ENCODE measurements around the gene RYR1.
"Not testable (repeated sequence)": the region's sequence is repeated elsewhere in the genome, so short reads cannot be mapped to it uniquely, and the experiment has no call there.

RYR1 gene

DNA sequence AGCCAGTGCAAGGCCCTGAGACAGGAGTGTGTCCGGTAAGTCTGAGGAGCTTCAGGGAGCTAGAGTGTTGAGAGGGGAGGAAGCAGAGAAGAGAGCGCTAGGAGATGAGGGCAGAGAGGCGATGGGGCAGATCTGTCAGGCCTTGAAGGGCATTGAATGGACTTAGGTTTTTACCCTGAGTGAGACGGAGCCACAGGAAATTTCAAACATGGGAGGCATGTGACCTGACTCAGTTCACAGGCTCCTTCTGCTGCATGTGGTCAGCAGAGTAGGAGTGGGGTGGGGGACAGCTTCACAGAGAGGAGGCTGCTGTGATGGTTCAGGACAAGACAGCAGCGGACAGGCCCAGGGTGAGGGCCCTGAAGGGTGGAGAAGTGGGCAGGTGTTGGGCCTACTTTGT is 33.1 kb upstream of the RYR1 start:
- no peak for FAIRE-seq

DNA sequence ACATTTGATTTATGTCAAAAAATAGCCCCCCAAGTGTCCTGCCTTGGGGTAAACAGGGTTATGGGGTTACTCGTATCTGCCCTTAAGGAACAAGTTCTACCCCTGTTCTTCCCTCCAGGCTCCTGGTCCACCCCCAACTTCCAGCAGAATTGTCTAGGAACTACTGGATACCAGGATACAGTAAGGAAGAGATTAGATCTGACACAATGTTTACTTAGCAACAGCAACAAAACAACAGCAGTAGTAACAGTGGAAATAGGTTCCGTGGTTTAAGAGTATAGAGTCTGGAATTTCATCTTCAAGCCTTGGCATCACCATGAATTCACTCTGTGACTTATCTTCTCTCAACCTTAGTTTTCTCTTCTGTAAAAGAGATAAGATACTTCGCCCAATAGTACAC is 32.3 kb upstream of the RYR1 start:
- FAIRE-seq: no peak

GRCh38 chr19:38402623-38402966 is 30.9 kb upstream of the RYR1 start:
- FAIRE-seq: no peak

DNA sequence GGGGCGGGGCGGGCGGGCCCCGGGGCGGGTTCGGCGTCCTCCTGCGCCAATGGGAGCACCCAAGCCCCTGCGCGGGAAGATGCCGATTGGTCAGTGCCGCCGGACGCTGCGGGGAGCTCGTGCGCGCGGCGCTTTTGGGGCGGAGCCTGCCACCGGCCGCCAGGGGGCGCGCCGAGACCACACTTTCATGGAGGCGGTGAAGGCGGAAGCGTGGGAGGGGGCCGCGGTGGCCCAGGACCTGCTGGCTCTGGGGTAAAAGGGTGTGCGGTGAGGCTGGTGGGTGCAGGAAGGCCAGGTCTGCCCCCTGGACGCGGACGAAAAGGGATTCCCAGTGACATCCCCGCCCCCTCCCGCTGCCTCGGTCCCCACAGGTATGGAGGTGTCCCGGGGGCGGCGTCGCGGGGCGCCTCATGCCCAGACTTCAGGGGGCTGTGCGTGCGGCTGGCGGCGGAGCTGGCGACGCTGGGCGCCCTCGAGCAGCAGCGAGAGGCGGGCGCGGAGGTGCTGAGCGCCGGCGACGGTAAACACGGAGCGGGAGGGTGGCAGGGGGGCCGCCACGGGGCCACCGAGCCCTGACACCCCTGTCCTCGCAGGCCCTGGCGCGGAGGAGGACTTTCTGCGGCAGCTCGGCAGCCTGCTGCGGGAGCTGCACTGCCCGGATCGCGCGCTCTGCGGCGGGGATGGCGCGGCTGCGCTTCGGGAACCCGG is 30.4 kb upstream of the RYR1 start, which contains the start of gene FAM98C:
TSS of gene FAM98C (plus strand) at position 127 of the 708 bp plus-strand sequence. CDS start at position 188, 61 bp downstream.
- FAIRE-seq: no peak

- no peak for FAIRE-seq
These were observed 28.6 kb upstream of the RYR1 start for GRCh38 chr19:38404858-38405257.

DNA sequence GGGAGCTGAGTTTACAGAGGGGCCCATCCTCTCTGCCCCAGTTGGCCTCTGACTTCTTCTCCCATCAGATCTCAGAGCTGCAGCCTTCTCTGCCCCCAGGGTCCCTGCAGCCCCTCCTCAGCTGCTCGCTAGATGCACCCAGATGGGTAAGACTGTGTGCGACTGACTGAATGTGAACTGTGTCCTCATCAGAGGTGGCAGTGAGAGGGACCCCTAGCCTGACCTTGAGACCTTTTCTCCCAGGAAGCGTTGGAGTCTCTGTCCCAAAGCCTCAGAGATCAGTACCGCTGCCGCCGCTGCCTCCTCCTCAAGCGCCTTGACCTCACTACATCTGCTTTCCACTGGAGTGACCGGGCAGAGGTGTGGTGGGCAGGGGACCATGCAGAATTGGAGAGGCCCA is 28.2 kb upstream of the RYR1 start:
- FAIRE-seq: no peak

- FAIRE-seq: no peak
These were observed 23.8 kb upstream of the RYR1 start for GRCh38 chr19:38409631-38410133.

DNA sequence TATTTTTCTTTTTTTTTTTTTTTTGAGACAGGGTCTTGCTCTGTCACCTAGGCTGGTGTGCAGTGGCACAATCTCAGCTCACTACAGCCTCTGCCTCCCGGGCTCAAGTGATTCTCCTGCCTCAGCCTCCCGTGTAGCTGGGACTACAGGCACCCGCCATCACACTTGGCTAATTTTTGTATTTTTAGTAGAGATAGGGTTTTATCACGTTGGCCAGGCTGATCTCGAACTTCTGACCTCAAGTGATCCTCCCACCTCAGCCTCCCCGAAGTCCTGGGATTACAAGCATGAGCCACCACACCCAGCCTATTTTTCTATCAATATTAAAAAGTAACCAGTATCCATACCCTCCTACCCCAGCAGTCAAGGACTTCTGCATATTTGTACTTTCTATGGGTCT is 23.1 kb upstream of the RYR1 start:
- FAIRE-seq: not testable (repeated sequence)

GRCh38 chr19:38411041-38411712 is 22.3 kb upstream of the RYR1 start:
- FAIRE-seq: no peak

- not testable (repeated sequence) for FAIRE-seq
These were observed 21.6 kb upstream of the RYR1 start for GRCh38 chr19:38411898-38412297.

GRCh38 chr19:38412491-38412890 is 21.0 kb upstream of the RYR1 start:
- FAIRE-seq: no peak

DNA sequence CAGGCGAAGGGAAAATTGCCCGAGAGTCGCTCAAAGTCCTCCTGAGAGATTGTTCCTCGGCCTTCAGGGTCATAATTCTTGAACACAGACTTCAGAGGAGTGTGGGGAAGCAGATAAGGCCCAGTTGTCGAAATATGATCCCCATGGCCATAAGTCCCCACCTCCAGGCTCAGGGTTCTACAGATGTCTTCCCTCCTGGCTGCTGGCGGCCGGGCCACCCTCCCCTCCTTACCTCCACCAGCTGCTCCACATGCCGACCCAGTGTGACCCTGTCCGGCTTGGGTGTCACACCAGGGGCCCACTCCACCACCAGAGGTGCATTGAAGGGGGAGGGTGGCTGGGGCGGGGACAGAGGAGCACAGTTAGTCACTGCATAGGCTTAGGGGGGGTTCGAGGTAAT is 20.5 kb upstream of the RYR1 start:
- FAIRE-seq: no peak

GRCh38 chr19:38413416-38413815 is 20.1 kb upstream of the RYR1 start:
- FAIRE-seq: no peak

DNA sequence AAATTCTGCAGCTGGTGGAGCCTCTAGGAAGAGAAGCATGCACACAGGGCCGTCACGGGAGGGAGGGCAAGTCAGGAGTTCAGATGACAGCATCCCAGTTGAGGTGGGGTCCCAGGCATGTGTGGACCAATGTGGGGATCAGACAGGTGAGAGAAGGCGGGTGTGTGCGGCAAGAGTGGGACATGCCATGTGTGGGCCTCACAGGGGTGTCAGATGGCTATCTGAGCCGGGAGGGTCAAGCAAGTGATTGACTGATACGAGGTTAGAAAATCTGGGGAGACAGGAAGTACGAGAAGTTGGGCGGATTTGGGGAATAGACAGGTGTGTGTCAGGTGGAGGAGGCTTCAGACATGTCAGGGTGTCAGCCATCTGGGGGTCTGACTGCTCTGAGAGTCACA is 16.3 kb upstream of the RYR1 start:
- FAIRE-seq: no peak

GRCh38 chr19:38417544-38418506 is 15.7 kb upstream of the RYR1 start:
- no peak for FAIRE-seq

DNA sequence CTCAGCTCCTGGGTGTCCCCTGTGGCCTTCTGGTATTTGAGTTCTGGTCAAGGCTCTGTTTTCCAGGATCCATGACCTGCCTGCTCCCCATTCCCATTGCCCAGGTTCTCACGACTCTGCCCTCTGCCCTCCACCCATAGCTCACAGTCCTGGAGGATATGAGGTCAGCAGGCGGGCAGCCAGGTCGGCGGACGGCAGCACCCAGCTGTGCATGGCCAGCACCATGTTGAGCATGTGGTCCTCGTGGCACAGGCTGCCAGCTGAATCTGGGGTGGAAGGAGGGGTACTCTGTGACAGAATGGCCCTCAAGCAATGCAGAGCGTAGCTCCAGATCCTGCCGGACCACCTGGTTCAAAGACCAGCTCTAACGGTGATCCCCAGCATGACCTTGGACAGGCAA is 12.6 kb upstream of the RYR1 start:
- FAIRE-seq: no peak

DNA sequence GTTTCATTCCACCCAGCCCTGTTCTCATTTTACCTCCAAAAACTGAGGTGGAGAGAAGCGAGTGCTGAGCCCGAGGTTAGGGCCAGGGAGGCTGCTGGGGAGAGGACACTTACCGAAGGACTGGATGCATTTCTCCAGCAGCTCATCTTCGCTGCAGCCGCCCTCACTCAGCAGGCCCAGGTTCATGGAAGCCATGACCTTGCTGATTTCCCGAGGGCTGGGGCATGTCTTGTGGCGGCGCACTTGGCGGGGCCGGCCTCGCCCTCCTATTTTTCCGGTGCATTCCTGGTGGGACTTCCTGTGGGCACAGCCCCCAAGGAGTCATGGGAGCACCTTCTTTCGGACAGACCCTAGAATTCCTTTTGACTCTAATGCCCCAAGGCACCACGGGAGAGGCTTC is 11.6 kb upstream of the RYR1 start:
- FAIRE-seq: no peak

DNA sequence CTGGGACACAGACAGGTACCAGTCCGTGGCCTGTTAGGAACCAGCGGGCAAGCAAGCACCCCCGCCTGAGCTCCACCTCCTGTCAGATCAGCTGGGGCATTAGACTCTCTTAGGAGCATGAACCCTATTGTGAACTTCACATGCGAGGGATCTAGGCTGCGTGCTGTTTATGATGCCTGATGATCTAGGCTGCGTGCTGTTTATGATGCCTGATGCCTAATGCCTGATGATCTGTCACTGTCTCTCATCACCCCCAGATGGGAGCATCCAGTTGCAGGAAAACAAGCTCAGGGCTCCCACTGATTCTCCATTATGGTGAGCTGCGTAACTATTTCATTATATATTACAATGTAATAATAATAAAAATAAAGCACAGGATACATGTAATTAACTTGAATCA is 11.1 kb upstream of the RYR1 start:
- FAIRE-seq: no peak

DNA sequence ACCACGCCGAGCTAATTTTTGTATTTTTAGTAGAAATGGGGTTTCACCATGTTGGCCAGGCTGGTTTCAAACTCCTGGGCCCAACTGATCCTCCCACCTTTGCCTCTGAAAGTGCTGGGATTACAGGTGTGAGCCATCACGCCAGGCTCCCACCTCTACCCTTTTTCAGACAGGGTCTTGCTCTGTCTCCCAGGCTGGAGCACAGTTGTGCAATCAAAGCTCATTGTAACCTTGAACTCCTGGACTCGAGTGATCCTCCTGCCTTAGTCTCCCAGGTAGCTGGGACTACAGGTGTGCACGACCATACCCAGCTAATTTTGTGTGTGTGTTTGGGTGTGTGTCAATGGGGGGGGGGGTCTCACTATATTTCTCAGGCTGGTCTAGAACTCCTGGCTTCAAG is 9.2 kb upstream of the RYR1 start:
- FAIRE-seq: no peak

DNA sequence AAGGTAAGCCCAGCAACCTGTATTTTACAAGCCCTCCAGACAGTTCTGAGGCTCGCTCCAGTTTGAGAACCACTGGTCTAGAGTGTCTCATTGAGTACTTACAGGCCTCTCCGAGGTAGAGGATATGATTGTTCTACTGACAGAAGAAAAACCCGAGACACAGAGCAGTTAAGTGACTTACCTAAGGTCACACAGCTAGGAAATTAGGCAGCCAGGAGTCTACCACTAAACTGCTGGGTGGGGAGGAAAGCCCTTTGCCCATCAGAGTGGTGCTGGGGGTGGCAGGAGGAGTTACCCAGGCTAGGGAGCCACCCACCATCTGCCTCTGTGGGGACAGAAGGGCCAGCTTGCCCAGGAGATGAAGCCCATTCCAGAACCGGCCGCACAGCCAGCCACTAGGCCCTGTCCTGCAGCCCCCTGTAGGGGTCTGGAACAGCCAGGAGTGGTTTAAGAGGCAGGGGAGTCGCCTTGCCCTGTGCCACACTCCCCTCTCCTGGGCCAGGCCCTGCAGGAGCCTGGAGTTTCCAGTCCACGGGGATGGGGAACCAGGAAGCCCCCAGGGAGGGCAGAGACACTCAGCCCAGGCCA is 8.2 kb upstream of the RYR1 start:
- FAIRE-seq: no peak

GRCh38 chr19:38425810-38426466 is 7.6 kb upstream of the RYR1 start, which contains the start of gene RASGRP4:
RASGRP4 (minus strand) TSS chr19:38426219; CDS start chr19:38426091, 128 bp downstream.
- FAIRE-seq: no peak

DNA sequence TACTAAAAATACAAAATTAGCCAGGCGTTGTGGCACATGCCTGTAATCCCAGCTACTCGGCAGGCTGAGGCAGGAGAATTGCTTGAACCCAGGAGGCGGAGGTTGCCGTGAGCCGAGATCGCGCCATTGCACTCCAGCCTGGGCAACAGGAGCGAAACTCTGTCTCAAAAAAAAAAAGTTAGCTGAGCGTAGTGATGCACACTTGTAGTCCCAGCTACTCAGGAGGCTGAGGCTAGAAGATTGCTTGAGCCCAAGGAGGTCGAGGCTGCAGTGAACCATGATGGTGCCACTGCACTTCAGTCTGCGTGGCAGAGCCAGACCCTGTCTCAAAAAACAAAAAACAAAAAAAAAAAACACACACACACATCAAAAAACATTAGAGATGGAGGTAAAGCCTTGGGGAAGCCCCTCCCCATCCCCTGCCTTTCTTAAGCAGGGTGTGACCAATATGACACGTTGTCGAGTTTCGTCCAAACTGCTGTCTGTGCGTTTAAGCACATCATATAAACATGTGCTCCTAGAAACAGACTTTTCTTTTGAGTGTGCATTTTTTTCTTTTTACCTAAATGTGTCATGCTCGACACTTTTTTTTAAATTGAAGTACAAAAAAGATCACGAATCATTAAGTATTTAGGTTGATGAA is 6.3 kb upstream of the RYR1 start:
- not testable (repeated sequence) for FAIRE-seq

Measured in islet of Langerhans (tissue), 1 donor.